HuH-7 (cell line): ENCODE measurements around the gene SUSD2.
"Not testable (repeated sequence)": the region's sequence is repeated elsewhere in the genome, so short reads cannot be mapped to it uniquely, and the experiment has no call there.

Experiments used
- DNase-seq: peaks from one replicate; pipeline ENCODE4 v3.0.0; 2011; ENCODE audit warnings: low spot score

SUSD2 gene

GRCh38 chr22:24188705-24189248 lies 7.5 kb downstream of the SUSD2 start:
- DNase-seq: no peak

GRCh38 chr22:24189249-24190158 lies 8.2 kb downstream of the SUSD2 start:
- peak; percentile 97 for DNase-seq

DNA sequence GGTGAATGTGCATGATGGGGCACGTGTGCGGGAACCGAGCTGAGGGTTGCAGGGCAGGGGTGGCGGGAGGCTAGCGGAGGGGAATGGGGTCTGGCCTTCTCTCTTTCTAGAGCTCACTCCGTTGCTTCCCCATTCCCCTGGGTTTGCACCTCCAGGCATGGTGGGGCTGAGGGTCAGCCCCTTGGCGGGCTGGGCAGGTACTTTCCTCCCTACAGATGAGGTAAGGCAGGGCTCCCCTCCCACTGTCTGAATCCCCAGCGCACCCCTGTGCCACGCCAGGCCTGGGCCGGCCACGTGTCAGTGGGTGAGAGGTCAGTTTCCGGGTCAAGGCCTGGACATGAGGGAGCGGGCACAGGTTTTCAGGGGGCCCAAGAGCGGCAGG lies 8.9 kb downstream of the SUSD2 start:
- no peak for DNase-seq

DNA sequence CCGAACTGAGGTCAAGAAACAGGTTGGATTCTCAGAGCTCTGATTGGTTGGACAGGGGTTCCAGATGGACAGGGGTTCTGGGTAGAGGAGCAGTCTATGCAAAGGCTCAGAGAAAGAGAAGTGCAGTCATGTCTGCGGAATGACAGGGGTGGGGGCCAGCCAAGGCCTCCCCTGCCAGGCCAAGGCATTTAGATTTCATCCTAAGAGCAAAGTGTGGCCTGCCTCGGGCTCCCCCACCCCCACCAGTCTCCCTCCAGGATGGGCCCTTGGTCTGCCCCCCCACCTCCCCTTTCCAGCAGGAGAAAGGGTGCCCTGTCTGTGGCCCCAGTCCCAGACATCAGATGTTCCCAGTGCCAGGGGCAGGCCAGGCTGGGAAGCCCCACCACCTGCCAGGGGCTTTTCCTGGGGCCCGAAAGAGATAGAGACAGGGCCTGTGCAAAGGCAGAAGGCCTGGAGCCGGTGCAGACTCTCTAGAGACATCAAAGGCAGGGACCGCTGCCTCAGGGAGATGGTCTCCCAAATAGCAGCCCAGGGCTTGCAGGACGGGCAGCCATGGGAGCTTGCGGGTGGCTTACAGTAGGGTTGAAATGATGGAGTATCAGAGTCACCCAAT lies 9.4 kb downstream of the SUSD2 start:
- DNase-seq: no peak

DNA sequence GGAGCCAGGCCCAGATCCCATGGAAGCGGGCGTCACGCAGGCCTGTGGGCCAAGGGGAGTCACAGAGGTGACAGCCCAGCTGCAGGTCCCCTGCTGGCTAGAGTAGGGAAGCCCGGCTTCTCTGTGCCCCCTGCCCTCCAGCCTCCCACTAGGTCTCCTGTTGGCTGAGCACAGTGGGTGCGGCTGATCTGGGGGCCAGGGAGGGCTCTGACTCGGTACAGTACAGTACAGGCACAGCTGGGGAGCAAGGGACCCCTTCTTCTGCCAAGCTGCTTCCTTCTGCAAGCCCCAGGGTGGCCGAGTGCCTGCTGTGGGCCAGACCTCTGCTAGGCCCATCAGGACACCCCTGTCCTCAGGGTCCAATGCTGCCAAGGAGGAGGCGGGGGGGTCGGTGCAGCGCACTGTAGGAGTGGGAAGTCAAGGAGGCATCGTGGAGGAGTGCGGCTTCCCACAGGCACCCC lies 10.1 kb downstream of the SUSD2 start:
- DNase-seq: peak; percentile 58

GRCh38 chr22:24191893-24192292 lies 10.6 kb downstream of the SUSD2 start:
- DNase-seq: no peak

DNA sequence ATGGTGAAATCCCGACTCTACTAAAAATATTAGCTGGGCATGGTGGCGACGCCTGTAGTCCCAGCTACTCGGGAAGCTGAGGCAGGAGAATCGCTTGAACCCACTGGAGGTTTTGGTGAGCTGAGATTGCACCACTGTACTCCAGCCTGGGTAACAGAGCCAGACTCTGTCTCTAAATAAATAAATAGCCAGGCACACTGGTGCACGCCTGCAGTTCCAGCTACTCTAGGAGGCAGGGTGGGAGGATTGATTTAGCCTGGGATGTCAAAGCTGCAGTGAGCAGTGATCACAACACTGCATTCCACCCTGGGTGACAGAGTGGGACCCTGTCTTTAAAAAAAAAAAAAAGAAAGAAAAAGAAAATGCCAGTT lies 17.4 kb downstream of the SUSD2 start:
- no peak for DNase-seq

DNA sequence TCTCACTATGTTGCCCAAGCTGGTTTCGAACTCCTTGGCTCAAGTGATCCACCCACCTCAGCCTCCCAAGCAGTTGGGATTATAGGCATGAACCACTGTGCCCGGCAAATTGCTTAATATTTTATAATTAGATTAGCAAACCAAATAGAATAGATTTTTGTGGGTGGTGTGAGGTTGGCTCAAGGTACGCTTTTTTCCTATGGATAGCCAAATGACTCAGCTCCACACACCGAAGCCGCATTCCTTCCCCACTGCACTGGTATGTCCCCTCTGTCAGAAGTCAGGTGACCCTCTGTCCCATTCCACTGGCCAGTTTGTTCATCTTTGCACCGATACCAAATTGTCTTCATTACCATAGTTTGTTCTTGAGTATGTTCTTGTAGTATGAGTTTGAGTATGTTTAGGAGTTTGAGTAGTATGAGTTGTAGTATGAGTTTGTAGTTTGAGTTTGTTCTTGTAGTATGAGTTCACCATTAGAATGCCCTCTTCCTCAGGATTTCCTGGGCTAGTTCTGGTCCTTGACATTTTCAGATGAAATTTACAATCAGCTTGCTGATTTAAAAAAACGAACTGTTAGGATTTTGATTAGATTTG lies 19.4 kb downstream of the SUSD2 start:
- DNase-seq: no peak

DNA sequence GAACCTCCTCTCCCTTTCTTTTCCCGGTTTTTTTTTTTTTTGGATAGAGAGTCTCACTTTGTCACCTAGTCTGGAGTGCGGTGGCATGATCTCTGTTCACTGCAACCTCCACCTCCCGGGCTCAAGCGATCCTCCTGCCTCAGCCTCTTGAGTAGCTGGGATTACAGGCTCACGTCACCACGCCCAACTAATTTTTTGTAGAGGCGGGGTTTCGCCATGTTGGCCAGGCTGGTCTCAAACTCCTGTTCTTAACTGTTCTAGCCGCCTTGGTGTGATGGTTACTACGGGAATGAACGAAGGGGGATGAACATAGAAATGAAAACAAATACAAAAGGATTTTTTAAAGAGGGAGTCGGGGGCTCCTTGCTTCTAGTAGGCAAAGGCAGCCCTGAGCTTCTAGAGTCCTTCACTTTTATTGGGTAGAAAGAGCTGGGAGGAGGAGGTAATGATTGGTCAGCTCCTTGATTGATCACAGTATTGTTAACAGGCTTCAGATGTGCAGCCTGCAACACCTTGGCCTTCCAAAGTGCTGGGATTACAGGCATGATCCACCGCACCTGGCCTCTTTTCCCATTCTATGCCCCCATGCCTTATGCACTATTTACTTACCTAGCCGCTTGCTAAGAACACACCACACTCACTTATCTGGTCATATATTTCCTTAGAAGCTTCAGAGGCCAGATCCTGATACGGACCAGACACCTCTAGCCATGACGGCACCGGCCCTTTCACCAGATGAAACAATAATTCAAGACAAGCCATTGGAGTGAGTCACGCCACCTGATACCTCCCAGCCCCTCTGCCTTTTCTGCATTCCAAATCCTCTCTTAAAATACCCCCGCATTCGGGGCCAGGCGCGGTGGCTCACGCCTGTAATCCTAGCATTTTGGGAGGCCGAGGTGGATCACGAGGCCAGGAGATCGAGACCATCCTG lies 20.7 kb downstream of the SUSD2 start:
- DNase-seq: no peak

DNA sequence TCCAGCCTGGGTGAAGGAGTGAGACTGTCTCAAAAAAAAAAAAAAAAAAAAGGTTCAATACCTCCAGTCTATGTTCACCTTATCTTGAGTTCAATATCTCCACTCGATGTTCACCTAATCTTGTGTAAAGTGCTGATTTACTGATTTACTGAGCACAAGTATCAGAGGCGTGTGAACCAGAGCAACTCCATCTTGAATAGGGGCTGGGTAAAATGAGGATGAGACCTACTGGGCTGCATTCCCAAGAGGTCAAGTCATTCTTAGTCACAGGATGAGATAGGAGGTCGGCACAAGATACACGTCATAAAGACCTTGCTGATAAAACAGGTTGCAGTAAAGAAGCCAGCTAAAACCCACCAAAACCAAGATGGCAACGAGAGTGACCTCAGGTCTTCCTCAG lies 22.6 kb downstream of the SUSD2 start:
- not testable (repeated sequence) for DNase-seq

DNA sequence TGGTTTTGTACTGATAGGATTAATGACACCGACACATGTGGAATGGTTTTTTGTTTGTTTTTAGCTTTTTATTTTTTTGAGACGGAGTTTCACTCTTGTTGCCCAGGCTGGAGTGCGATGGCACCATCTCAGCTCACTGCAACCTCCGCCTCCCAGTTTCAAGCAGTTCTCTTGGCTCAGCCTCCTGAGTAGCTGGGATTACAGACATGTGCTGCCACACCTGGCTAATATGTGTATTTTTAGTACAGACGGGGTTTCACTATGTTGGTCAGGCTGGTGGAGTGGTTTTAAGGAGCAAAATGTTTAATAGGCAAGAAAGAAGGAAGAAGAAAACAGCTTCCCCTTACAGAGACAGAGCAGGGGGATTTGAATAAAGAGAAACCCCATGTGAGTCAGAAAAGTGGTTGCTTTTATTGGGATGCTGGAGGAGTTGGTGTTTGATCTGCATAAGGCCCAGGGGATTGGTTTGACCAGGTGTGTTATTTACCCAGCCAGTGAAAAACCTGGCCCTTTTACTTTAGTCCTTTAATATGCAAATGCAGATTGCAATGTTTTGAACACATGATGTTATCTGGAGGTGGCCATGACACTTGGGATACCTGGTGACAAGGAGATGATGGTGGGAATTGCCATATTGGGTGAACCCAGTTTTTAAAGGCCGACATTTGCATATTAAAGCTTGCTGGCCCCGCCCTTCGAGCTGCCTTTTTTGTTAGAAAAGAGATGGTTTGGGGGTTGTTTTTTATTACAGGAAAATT lies 24.3 kb downstream of the SUSD2 start:
- no peak for DNase-seq

DNA sequence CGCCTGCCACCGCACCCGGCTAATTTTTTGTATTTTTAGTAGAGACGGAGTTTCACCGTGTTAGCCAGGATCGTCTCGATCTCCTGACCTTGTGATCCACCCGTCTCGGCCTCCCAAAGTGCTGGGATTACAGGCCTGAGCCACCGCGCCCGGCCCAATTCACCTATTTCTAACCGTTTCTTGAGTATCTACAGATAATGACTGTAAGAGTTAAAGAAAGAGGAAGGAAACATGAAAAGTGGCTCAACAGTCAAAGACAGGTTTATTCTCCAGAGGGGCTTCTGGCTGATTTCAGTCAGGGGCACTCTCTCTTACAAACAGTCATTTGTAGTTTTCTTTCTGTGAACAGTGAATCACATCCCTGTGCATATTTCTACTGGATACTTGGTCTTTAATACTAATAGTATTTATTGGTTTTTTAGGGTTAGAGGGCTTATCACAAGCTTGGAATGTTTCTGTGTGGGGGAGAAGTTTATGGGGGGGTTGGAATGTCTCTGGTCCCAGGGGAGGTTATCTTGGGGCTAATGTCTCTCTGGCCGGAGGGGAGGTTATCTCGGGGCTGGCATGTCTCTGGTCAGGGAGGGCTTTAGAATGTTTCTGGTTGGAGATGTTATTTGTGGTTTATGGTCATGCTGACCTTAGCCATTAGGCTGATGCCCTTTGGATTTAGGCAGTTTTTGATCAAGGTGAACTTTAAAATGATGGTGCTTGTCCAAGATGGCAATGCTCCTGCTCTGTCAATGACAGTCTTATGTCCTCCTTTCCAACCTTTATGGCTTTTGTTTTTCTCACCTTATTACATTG lies 25.4 kb downstream of the SUSD2 start:
- not testable (repeated sequence) for DNase-seq

DNA sequence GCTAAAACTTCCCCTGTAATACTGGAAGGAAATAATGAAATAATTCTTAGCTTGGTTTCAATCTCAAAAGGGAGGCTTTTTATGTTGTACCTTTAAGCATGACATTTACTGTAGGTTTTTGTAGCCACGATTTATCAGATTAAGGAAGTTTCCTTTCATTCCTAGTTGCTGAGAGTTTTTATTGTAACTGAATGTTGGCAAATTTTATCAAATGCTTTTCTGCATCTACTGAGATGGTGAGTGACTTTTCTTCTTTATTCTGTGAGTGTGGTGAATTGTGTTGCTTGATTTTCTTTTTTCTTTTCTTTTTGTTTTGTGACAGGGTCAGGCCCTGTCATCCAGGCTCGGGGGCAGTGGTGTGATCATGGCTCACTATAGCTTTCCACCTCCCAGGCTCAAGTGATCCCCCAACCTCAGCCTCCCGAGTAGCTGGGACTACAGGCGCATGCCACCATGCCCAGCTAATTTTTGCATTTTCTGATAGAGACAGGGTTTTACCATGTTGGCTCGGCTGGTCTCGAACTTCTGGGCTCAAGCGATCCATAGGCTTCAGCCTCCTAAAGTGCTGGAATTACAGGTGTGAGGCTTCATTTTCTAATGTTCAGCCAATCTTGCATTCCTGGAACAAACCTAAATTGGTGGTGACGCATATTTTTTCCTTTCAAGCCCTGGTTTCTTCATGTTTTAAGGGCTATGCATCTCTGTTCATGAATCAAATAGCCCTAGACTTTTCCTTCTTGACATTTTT lies 26.2 kb downstream of the SUSD2 start:
- DNase-seq: no peak

DNA sequence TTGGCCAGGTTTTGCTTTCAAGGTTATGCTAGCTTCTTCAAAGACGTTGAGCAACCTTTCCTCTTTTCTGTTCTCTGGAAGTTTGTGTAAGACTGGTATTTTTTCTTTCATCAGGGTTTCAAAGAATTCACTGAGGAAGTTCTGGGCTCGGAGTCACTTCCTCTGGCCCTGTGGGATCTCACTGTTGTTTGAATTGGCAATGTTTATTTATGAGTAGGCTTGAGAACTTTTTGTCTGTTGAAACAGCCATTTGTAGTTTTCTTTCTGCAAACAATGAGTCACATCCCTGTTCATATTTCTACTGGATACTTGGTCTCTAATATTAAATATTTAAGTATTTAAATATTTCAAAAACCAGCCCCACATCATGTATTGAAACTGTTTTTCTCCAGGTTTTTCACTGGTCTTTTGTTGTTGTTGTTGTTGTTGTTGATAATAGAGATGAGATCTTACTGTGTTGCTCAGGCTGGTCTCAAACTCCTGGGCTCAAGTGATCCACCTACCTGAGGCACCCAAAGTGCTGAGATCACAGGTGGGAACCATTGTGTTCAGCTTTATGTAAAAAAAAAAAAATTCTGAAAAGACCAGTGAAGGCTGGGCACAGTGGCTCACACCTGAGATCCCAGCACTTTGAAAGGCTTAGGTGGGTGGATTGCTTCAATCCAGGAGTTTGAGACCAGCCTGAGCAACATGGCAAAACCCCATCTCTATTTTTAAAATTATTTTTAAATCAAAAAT lies 26.9 kb downstream of the SUSD2 start:
- no peak for DNase-seq

DNA sequence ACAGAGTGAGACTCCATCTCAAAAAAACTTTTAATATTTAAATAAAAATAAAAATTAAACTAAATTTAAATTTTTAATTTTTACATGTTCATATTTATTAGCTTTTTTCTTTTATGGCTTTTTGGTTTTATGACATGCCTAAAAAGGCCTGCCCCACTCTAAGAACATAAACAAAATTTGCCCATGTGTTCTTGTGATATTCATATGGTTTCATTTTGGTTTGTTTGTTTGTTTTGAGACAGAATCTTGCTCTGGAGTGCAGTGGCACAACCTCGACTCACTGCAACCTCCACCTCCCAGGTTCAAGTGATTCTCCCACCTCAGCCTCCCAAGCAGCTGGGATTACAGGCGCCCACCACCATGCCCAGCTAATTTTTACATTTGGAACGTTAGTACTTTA lies 27.7 kb downstream of the SUSD2 start:
- DNase-seq: no peak

DNA sequence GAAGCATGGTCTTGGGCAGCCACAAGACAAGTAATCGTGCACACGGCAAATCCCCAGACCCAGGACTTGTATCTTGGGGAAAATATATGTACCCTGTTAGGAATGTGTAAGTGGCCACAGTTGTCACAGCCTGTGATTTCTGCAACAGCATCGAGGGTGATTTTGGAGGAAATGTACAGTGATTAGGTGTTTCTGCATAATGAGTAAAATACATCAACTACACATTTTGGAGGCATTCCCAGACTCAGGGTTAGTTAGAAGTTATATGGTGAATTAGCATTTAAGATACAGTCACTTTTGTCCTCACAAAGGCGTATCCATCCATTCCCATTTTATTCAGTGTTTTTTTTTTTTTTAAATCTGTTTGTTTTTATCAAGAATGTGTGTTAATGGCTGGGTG lies 28.4 kb downstream of the SUSD2 start:
- no peak for DNase-seq

DNA sequence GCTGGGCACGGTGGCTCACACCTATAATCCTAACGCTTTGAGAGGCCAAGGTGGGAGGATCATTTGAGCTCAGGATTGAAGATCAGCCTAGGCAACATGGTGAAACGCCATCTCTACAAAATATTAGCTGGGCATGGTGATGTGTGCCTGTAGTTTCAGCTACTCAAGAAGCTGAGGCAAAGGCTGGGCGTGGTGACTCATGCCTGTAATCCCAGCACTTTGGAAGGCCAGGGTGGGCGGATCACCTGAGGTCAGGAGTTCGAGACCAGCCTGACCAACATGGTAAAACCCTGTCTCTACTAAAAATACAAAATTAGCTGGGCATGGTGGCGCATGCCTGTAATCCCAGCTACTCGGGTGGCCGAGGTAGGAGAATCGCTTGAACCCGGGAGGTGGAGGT lies 29.1 kb downstream of the SUSD2 start:
- not testable (repeated sequence) for DNase-seq

DNA sequence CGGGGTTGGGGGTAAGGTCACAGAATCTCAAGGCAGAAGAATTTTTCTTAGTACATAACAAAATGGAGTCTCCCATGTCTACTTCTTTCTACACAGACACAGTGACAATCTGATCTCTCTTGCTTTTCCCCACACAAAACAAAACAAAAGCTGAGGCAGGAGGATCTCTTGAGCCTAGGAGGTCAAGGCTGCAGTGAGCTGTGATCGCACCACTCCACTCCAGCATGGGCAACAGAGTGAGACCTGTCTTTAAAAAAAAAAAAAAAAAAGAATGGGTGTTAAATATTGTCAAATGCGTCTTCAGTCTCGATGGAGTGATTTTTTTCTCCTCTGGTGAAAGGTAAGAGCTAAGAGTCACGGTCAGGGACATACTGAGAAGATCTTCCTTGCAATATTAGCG lies 30.4 kb downstream of the SUSD2 start:
- not testable (repeated sequence) for DNase-seq

GRCh38 chr22:24213111-24213510 lies 31.8 kb downstream of the SUSD2 start:
- DNase-seq: not testable (repeated sequence)
